HG03175 (cell line): ENCODE measurements around the gene GRM4.
"Not testable (repeated sequence)": the region's sequence is repeated elsewhere in the genome, so short reads cannot be mapped to it uniquely, and the experiment has no call there.

Source experiments
- ATAC-seq: cut with Tn5 transposase; IDR thresholded peaks from one replicate; pipeline ENCODE4 v1.9.1; 2021; ENCODE audit warnings: mild to moderate bottlenecking, moderate library complexity; ENCODE audit not compliant: unreplicated experiment

The GRM4 gene

DNA sequence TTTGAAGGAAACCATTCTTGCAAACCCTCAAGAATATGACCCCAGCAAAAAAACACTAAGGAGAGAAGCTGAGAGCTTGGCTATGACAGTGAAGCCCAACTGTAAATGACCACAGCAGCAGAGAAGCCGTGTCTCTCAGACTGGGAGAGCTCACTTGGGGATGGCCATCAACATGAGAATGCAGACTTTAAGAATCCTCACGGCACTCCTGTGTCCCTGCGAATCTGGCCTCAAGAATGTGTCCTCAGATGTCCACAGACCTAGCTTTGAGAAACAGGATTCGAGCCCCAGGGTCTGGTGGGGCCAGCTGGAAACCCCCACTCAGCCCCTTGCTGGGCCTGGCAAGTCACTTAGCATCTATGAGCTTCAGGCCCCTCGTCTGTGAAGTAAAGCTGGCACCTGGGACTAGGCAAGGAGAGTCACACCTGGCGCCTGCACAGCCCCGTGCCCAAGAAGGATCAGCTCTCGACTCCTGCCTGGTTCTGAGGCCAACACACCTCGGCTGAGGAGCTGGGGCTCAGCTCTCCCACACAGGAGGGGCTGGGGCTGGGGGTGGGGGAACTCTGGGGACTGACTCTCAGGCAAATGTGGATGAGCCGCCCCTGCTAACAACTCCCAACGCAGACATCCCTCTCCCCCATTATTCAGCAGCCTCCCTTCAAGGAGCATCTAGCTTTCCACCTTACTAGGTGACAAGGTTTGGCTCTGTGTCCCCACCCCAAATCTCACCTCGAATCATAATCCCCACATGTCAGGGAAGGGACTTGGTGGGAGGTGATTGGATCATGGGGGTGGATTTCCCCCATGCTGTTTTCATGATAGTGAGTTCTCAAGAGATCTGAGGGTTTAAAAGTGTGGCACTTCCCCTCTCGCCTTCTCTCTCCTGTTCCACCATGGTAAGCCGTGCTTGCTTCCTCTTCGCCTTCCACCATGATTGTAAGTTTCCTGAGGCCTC lies 97.7 kb downstream of the GRM4 start:
- no peak for ATAC-seq

DNA sequence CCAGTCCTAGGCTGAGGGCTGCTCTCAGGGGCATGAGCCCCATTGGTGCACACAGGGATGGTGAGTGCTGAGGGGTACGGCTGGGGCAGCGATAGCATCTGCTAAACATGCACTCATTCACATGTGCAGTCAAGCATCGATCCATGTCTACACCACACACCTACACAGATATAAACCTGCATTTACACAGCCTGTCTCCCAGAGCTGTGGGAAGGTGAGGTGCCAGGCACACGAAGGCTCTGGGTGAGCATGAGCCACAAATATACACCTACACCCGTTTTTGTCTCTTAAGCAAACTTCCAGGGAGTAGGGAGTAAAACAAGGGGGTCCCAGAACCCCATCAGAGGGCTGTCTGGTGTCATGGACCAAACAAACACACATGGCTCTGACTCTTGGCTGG lies 99.3 kb downstream of the GRM4 start:
- no peak for ATAC-seq

DNA sequence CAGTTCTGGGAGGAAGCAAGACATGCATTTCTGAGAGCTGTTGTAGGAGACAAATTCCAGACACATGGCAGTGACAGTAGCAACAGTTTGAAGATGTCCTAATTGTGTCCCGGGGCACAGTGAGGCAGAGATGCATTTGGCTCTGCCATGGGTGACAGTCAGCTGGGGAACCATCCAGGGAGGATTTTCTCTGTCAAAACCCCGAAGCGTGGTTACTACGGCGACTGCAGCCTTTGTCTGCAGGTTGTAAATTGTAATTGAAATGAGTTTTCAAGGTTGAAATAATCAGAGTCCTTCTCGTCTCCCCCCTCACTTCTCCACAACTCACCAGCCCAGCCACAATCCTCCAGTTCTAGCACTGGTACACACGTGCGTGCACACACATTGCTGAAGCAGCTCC lies 100.1 kb downstream of the GRM4 start:
- no peak for ATAC-seq

DNA sequence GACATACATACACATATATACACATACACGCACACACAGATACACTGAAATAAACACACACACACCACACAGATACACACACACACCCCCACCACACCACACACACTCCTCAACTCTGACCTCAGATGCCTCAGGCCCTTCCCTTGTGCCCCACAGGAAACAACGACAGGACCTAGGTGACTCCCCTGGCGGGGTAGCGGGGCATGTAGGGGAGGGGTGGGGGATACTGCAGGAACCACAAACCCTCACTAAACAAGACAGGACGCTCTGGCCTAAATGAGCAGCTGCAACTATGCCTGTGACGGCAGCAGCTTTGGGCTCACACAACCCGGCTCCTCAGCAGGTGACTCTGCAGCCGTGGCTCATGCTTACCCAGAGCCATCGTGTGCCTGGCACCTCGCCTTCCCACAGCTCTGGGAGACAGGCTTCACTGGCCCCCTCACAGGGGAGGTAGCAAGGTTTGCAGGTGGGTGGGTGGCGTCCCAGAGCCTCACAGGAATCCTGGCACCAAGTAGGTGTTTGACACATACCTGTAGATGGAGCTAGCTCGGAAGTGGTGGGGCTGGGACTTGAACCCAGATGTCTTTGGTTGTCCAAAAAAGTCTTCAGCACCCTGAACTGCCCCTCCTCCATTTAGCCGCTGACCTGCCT lies 100.8 kb downstream of the GRM4 start:
- no peak for ATAC-seq

DNA sequence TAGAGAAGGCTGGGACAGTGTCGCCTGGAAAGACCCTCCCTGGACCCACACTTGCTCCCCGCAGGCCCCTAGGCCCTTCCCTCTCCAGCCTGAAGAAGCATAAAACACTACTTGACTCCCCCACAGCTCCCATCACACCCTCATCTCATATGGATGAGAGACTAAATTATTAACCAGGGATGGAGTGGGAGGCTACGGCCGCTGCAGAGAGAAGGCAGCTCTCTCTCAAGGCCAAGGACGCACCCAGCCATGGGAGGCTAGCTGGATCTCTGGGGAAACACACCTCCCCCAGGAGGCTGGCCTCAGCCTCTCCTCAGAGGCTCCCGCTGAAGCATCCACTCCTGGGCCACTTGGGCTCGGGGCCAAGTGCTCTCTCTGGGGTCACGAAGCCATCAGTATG lies 102.5 kb downstream of the GRM4 start:
- ATAC-seq: no peak

DNA sequence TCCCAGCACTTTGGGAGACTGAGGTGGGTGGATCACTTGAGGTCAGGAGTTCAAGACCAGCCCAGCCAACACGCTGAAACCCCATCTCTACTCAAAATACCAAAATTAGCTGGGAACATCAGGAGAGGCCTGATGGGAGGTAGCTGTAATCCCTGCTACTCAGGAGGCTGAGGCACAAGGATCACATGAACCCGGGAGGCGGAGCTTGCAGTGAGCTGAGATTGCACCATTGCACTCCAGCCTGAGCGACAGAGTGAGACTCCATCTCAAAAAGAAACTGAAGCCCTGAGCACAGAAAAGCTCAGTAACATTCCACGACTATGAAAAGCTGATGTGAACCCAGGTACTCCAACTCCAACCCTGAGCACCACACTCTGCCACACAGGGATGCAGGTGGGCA lies 103.9 kb downstream of the GRM4 start:
- not testable (repeated sequence) for ATAC-seq

DNA sequence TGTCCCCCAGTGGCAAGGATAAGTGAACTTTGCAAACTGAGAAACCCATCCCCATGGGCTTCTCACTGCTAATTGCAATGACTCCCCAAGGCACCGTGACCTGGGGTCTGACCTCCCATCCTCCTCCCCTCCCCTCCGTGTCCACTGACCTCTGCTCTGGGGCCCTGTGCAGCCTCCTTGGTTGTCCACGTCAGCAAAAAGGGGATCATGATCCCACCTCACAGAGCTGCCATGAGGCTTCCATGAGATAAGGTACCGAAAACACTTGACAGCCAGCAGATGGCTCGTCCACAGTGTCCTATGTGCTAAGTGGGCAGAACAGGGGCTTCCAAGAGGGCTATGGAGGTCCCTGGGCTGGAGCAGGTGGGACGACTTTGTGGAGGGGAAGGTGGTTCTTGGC lies 104.5 kb downstream of the GRM4 start:
- ATAC-seq: no peak

DNA sequence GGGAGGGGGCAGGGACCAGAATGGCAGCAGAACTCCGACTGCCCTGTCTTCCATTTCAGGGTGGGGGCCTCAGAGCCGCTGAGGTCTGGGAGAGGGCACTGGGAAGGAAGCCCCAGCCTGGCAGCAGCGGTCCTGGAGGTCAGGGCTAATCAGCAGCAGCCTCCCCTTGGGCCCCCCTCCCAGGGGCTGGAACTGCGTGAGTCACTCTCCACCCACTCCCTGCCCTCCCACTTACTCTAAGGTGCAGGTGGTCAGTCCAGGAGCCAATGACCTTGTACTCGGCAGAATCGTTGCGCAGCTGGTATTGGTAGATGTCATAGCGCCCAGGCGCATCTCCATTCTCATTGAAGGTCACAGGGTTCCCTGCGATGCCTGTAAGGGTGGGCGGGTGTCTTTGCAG lies 105.9 kb downstream of the GRM4 start:
- ATAC-seq: no peak

DNA sequence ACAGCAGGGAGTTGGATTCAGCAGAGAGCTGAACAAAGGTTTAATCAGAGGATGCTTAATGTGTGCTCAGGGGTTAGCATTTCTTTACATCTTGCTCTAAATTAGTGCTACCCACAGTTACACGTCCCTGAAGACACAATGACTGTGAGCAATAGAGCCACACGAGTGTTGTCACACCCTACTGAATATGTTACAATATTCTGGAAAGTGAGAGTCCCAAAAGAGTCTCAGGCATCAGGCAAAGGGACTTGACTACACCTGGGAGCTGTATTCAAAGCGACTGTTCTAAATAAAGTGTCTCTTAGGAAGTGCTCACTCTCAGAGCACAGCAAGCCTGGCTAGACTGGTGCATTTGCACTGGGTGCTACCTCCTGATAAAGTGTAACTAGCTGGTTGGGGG lies 108.7 kb downstream of the GRM4 start:
- no peak for ATAC-seq

DNA sequence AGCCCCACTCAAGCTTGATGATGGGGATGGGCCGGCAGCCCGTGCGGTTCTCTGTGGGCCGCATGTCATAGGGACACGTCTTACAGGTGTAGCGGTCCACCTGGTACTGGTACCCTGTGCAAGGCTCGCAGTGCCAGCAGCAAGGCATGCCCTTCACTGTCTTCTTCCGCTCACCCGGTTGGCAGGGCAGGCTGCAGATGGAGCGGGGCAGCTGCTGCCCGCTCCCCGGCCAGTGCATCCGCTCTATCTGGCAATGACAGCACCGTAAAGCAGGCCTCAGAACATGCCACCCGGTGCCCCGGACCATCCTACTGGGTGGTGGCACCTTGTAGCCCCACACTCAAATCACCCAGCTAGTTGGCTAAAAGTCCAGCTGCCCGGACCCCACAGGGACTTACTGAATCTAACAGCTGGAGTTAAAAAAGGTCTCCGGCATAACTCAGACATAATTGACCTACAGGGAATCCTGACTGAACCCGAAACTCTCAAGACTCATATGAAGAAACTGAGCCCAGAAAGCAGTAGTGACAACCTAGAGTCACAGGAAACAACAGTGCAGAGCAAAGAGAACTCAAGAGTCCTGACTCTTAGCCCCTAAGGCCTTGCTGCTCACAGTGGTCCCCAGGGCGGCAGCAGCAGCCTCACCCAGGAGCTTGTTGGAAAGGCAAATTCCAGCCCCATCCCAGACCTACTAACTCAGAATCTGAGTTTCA lies 109.4 kb downstream of the GRM4 start:
- ATAC-seq: no peak

DNA sequence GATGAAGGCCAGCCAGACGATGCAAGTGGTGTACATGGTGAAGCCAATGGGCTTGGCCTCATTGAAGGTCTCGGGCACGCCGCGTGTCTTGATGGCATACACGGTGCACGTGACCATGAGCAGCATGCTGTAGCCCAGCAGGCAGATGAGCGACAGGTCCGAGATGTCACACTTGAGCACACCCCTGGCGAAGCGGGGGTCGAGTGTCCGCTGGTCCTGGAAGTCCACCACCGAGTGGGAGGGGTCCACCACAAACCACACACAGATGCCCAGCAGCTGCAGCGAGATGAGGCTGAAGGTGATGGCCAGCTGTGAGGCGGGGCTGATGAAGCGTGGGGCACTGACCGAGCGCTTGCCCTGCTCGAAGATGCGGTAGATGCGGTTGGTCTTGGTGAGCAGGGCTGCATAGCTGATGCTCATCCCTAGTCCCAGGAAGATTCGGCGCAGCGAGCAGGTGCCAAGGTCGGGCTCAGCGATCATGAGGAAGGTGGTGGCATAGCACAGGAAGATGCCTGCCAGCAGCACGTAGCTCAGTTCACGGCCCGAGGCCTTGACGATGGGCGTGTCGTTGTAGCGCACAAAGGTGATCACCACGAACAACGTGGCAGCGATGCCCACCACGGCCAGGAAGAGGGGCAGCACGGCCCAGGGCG lies 110.1 kb downstream of the GRM4 start:
- ATAC-seq: no peak

DNA sequence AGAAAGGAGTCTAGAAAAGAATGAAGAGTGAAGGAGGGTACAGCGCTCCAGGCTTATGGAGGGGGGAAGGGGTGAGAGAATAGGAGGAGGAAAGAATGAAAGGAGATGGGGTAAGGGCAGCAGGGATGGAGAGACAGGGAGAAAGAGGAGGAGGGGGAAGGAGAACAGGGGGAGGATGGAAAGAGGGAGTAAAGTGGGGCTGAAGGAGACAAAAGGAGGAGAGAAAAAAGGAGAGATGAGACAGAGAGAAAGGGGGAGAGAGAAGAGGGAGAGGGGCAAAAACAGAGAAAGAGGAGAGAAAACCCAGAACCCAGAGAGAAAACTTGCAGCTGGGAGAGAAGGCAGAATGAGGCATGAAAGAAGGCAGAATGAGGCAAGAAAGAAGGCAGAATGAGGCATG lies 110.7 kb downstream of the GRM4 start:
- no peak for ATAC-seq

DNA sequence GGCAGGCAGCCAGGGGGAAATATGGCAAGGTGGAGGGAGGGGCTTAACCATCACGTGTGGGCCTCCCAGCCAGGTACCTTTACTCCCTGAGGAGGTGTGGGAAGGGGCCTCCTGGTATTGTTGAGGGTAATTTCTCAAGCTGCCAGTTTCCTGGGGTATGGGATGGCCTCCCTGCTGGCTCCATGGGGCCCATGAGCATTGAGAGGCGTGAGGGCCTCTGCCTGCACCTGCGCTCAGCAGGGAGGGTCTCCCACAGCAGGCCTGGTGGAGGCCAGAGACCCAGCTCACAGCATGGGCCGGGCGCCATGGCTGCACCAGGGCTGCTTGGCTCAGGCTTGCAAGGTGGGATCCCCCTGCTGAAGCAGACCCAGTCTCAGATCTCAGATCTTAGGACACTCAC lies 113.0 kb downstream of the GRM4 start:
- ATAC-seq: no peak

DNA sequence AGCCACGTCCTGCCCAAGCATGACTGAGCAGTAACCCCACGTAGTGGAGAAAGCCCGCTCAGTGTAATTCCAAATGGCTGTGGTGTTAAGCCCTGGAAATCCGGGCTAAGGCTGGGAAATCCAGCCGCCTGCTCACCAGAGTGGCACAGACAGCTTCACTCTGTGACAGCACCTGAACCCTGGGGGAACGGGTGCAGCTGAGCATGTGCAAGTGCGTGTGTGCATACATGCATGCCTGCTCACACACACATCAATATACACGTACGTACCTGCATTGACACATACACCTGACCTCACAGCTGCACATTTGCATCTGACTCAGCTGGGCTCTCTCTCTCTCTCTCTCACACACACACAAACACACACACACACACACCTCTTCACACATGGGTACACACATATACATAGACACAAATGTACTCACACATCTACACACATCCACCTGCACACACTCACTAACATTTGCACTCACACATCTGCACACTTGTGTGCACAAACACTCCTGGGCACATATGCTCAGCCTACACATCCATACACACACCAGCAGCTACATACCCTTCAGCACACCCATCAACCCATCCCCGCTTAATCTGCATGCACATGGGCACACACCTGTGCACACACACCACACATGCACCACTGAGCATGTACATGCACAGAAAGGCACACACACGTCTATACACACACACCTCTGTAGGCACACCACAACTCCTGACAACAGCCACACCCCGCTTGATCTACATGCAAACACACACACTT lies 114.1 kb downstream of the GRM4 start:
- ATAC-seq: no peak

DNA sequence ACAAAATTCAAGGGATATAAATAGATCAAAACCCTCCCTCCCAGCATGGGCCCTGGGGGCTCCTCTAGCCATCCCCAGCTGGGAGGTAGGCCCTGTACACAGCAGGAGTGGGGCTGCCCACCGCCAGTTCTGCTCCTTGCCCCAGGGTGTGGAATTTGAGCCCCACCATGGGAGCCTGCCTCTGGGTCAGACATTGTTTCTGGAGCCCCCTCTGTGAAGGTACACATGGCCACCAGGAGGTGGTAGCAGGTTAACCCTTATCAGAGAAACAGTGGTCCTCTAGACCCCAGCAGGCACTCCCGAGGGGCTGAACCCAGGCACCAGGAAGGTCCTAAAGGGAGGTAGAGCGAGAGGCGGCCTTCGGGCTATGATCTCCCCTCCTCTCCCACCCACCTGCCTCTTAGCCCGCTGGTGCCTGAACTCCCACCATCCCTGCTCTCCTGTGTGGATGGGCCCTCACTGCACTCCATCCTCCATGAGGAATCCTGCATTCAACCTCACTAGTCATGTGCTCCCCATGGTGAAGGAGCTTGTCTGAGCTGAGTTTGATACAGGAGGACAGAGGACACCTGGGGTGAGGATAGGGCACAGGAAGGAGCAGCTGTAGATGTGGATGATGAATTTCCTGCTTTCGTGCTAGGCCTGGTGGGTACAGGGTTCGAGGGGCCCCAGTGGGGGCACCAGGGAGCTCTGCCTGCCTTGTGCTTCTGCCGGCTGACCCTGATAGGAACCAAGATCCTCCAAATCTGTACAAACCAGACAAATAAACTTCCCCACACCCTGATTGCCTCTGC lies 114.9 kb downstream of the GRM4 start:
- no peak for ATAC-seq

DNA sequence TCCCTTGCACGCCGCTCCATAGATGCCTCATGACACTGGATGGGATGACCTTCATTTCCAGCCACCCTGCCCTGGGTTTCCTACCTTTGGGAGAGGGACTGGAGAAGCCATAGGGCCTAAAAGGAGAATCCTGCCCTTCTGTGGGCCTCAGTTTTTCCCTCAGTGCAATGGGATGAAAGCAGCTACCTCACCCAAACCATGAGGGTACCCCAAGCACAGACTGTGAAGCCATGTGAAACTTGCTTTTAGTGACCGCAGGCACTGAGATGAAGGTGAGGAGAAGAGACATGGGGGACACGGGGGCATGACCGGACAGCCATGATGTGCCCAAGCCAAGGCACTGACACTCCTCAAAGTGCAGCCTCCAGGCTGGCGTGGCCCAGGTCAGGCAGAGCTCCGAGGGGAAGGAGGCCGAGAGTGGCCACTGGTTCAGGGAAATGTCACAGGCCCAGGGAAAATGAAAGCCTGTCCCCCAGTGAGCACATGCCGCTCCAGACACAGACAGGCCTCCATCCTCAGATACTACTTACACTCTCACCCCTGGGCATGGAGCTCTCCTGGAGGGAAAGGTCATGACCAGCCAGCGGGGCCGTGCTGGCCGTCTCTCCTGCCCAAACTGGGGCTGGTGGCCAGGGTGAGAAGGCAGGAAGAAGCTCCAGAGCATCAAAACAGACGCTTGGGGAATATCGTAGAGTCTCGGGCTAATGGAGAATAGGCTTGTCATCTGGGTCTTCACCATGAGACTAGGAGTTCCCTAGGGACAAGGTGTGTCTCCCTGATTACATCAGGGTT lies 116.2 kb downstream of the GRM4 start:
- ATAC-seq: no peak

DNA sequence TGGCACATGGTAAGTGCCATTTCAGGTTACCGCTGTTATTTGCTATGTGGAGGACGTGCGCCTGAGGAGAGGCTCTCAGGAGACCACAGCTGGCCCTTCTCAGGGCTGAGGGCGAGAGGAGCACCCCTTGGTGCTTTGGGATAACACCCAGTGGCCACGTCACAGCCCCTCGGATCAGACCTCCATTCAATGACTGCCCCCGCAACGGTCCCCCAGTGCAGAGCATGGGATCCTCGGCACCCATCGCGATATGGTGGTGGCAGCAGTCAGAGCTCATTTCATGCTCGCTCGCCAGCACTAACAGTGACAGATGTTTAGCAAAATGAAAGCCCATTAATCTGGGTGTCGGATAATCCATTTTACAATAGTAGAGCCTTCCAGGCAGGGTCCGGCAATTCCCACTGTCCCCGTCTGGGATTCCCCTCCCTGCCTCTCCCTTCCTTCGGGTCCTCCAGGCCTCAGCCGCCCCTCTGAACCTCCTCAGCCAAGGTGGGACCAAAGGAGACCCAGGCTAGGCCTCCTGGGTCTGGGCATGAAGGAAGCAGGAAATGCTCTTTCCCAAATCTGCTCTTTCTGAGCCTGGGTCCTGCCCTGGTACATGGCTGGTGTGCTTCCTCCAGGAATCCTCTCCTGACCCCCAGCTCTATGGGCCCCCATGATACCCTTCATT lies 117.1 kb downstream of the GRM4 start:
- no peak for ATAC-seq

DNA sequence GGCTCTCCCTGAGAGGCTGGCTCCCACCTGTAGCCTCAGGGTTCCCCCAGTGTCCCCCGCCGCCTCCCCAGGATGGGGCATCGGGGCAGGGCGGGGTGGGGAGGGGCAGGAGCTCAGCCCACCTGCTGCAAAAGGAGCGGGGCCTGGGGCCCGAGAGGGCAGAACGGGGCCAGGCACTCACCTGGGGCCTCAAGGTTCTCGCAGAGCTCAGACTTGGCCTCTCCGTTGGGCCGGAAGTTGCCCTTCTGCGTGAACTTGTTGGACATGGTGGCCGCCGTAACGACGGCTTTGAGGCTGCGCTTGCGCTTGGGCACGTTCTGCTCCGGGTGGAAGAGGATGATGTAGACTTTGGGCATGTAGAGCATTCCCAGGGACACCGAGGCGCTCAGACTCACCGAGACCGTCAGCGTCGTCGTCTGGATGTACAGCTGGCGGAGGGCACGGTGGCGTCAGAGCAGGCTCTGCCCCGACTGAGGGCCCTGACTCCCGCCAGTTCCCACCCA lies 117.9 kb downstream of the GRM4 start:
- ATAC-seq: no peak
